NCI-H82 treated with DMSO at 0.1 percent for 48 hours (cell line): ENCODE measurements around the gene SLC25A48.
"Not testable (repeated sequence)": the region's sequence is repeated elsewhere in the genome, so short reads cannot be mapped to it uniquely, and the experiment has no call there.

Experiments
- DNase-seq: peaks from one replicate; lab custom pipeline; 2025; ENCODE audit not compliant: unreplicated experiment; lab: John Stamatoyannopoulos, UW

Gene SLC25A48

DNA sequence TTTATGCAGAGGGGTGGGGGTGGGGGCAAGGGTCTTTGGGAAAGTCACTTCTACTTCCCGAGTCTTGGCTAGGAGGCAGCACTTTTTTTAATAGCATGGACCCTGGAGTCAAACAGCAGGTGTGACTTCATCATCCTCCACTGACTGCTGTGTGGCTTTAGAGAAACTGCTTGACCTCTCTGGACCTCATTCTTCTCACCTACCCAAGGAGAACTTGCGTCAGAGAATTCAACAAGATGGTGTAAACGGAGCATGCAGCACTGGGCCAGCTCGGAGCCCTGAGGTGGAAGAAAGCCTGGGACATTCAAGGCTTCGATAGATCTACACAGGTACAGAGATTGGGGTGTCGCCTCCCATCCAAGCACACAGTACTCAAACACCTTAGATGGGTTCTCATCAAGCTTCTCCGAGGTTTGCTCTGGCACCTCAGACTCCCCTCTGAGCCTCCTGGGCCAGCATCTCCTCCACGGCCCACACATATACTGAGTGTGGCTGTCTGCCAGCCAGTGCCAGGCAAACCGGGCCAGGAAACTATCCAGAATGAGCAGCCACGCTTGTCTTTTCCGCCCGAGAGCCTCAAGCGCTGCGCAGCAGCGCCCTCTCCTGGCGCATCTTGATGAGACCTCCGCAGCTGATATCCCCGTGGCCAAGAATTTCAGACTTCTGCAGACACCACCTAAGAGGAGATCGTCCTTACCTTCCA lies 4.6 kb upstream of the SLC25A48 start:
- DNase-seq: no peak

DNA sequence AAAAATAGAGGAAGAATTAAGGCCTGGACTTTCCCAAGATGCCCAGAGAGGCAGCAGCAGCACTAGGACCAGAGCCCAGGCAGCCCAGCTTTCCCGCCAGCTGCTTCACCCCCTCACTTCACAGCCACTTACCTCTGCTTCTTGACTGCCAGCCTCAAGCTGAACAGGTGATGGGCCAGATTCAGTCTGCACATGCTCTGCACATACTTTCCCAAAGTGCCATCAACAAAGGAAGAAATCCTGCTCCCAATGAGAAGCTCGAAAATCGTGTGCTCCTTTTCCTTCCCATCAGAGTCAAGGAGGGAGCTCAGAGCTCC lies 4.1 kb upstream of the SLC25A48 start:
- DNase-seq: no peak

DNA sequence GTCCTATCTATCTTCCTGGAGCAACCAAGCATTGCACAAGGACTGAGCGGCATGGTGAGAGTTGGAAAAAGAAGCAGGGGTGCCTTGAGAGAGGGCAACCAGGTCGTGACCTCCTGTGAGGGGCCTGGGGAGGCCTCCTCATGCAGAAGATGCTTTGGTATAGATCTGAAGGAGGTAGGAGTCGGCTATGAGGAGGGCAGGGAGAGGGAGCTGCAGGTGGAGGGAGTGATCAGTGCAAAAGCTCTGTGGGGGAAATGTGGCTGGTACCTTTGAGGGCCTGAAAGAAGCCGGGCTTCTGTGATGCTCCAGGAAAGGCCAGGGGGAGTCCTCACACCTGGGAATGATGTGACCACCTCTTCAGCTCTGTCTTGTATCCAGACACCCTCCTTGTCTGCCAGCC lies 3.6 kb upstream of the SLC25A48 start:
- no peak for DNase-seq

DNA sequence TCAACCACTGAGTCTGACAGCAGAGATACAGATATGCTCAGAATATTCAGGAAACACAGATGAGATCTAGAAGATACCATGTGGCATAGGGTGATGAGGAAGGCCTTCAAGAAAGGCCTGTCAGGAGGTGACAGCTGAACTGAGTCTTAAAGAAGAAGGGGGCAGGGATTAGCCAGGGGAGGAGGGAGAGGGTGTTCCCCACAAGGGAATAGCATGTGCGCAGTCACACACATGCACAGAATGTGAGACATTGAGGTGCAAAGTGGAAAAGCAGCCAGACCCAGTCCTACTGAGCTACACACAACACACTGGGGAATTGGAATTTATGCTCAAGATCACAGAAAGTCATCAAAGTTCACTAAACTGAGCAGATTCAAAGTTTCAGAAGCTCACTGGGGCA lies 3.0 kb upstream of the SLC25A48 start:
- DNase-seq: no peak

DNA sequence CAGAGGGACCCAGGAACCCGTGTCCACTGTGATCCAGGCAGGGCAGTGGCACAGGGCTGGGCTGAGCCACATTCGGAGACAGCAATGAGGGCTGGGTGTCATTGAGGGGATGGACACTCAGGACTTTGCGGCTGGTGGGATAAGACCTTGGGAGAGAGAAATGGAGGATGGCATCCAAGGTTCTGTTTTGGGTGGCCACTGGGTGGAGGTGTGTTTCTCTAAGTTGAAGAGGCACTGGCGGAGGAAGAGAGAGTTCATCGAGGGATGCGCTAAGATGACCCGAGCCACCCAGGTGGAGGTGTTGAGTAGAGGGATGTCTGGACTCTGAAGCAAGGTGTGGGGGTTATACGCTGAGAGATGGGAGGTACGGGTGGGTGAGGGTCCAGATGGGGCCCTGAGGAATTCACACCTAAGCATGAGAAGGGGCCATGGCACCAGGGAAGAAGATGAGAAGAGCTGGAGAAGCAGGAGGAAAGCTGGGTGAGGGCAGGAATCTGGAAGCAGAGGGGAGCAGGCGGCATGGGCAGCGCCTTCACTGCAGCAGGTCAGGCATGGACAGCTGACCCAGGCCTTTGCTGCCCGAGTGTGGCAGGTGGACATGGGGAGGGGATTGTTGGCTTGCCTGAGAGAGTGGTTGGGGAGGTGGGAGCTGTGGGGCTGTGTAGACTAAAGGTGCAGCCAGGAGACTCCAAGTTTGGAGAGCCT lies 2.5 kb upstream of the SLC25A48 start:
- DNase-seq: no peak

DNA sequence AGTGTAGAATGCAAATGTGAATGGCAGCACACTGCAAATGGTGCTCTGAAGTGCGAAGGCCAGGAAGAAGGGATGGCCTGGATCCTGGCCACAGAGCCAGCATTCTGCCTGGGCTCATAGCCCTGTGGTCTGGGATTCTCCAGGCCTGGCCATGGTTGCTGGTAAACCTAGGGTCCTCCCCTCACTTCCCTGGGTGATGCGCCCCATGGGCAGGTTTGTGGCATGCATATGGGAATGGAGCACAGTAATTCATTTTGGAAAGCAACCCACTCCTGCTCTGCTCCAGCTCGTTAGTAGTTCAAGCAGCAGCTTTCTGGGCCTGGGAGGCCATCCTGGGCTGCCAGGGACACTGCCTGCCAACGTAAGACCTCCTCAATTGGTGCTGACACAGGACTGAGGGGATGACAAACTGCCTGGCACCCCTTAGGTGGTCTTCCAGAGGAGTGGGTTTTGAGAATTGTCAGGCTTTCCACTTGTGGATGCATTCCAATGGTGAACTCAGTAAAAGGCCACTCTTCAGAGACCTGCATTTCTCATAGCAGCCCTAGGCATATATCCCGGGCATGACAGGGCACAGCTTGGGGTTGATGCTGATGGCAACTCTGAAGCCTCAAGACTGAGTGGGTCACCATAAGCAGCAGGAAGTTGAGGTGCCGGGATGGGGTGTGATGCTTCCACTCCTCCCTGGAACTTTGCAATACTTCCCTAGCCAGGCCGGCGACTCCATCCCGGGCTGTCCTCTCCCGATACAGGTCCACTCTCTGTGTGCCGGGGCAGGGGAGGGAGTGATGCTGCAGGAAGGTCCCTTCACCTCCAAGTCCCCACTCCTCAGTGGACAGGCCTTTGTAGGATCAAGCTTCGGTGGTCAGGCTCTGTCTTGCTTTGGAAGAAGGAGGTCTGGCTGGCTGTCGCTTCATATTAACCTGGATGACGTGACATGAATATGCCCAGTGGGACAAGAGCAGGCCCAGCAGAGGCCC lies 1.2 kb upstream of the SLC25A48 start:
- no peak for DNase-seq

DNA sequence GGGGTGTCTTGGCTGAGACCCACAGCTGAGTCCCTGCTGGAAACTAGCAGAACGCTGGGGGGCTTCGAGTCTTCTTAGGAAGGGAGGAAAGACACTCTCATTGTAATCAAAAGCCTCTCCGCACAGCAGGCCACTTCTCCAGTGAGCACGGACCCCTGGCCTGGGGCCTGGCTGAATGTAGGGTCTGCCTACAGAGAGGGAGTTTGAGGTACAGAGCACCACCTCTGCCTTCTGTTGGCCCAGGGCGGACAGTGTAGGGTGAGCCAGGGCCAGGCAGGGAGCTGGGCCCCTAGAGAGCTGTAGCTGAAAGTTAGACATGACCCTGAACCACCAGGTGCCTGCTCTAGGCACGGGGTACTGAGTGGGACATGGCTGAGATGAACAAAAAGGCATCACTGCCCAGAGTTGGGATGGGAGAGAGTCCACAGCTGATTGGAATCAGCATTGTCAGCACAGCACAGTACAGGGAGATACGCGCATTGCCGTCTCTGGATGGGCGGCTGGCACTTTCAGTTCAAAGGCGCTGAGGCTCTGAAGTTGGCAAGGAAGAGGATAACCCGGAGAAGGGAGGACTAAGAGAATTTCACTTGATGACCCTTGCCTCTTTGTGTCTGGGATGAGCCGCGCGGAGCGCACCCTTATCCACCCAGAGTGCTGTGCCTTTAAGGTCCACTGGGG lies 363 bp upstream of the SLC25A48 start:
- no peak for DNase-seq

DNA sequence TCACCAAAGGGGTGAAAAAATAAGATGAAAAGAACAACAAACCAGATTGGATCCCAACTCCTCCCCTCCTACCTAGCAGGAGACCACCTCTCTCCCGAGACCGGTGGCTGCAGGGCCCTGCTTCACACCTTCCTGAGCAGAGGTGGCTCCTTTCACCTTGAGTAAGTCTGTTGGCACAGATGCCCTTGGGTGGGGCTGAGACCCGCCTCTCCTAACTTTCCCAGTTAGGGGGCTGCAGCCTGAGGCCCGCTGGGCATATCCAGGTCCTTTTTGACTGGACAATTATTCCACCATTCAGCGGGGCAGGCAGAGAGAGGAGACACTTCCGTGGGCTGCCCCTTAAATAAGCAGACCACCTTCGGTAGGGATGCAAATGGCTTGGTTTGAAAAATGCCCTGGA lies 1.3 kb downstream of the SLC25A48 start:
- DNase-seq: no peak

DNA sequence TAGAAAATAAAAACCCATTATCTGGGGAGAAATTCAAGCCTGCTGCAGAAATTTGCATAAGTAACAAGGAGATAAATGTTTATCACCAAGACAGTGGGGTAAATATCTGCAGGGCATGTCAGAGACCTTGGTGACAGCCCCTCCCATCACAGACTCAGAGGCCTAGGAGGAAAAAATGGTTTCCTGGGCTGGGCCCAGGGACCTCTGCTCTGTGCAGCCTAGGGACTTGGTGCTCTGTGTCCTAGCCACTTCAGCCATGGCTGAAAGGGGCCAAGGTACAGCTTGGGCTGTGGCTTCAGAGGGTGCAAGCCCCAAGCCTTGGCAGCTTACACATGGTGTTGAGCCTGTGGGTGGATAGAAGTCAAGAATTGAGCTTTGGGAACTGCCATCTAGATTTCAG lies 3.9 kb downstream of the SLC25A48 start:
- DNase-seq: not testable (repeated sequence)

DNA sequence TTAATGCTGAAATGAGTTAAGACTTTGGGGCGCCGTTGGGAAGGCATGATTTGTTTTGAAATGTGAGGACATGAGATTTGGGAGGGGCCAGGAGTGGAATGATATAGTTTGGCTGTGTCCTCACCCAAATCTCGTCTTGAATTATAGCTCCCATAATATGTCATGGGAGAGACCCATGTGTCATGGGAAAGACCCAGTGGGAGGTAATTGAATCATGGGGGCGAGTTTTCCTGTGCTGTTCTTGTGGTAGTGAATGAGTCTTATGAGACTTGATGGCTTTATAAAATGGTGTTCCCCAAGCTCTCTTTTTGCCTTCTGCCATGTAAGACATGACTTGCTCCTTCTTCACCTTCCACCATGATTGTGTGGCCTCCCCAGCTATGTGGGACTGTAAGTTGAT lies 5.1 kb downstream of the SLC25A48 start:
- DNase-seq: no peak

DNA sequence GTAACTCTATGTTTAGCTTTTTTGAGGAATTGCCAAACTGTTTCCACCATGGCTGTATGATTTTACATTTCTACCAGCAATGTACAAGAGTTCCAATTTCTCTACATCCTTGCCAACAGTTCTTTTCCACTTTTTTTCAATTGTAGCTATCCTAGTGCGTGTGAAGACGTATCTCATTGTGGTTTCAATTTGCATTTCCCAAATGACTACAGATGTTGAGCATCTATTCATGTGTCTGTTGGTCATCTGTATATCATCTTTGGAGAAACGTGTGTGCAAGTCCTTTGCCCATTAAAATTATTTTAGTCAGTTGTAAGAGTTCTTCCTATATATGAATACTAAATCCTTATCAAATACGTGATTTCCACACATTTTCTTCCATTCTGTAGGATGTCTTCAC lies 6.5 kb downstream of the SLC25A48 start:
- no peak for DNase-seq

DNA sequence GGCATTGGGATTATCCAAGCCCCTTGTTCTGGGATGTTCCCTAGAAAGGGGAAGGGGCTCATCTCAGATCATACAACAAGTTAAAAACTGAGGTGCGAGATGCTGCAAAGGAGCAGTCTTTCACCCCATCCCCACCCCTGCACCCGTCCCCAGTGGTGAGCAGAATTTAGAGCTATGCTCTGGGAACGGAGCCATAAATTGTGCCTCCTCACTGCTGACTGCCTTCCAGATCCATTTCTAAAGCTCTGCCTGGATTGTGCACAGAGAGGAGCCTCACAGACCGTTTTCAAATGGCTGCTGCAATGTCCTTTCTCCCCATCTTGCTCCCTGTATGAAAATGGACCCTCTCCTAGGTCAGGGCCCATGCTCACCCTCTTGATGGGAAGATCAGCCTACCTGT lies 8.3 kb downstream of the SLC25A48 start:
- no peak for DNase-seq

DNA sequence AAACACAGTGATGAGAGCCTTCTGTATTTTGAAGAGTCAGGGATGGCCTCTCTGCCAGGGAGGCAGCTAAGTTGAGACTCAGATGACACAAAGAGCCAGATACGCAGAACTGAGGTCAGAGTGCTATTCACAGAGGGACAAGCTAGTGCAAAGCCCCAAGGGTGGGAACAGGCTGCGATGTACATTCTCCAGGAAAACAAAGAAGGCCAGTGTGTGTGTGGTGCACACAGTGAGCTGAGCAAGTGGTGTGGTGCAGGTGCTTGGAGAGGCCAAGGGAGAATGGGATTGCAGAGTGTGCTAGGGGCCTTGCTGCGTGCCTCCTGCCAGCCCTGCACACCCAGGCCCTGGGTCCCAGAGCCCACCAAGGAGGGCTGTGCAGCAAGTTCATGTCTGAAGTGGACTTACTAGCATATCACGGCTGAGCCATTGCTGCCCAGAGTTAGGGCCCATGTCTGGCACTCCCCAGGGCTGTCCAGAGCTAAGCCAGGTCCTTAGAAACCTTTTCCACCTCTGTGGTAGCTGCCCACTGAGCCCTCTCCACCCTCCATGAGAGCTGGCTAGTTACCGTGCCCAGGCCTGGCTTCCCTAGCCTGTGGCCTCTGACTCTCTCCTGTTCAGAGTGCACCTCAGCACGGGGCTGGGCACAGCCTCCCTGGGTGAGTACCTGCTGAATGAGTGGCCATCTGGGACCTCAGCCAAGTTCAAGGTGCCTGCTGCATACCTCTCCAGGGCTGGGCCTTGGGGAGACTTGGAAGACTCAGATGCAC lies 9.3 kb downstream of the SLC25A48 start:
- DNase-seq: no peak

DNA sequence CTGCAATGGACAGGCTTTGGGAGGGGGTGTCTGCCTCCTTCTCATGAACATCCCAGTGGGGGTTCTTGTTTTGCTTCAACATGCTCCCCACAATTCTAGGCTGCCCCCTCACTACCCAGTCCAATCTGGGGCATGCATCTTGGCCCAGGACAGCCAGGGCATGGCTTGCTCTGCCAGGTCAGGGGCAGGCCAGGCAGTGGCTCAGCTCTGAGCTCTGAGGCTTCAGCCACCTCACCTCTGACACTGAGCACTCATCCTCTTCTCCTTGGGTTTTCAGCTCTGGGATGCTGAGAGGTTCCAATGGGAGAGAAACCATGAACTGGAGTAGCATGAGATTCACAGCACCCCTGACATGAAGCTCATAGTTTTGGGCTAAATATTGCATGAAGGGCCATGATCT lies 11.8 kb downstream of the SLC25A48 start:
- DNase-seq: no peak

DNA sequence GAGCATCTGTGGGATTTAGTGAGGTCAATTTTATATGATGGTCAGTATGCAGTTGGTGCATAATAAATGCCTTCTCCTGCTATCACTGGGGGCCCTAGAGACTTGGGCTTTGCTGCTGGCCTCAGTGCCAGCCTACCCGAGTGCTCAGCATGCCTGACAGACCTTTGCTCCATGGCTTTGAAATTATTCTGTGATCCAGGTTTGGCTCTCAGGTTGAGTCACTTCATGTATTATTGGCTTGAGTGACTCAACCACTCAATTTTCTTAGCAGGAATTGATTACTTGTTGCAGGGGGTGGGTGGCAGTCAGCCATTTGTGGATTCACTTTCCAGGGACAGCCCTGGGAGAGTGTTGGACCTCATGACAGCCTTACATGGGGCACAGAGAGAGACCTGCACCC lies 13.5 kb downstream of the SLC25A48 start:
- DNase-seq: no peak

DNA sequence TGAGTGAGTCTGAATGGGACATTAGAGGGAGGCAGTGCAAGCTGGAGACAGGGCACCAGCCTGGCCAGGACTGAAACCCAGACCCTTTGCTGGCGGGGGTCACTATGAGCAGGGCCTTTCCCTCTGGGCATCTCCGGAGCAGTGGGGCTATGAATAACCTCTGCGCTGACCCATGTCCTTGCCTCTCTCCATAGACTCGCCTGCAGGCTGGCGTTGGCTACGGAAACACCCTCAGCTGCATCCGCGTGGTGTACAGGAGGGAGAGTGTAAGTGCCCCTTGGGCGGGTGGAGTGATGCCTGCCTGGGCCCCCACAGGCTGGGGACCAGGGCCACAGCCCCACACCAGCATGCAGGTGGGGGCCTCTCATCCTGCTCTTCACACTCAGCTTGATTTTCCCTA lies 15.8 kb downstream of the SLC25A48 start:
- no peak for DNase-seq

DNA sequence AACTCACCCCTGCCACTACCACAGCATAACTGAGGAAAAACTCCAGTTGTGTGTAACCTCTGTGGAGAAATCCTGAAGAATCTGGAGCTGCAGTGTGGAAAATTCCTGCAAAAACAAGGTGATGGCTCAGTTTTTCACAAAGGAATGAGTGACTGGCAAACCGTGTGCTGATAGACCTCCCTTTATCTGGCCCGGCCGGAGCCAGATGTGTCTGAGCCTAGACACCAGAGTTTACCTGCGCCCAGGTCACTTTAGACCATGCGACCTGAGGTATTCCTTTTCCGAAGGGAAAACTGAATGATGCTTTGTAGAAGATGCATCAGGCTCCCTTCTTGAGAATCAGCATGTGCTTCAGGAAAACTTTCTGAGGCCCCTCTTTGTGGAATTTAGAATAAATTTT lies 16.2 kb downstream of the SLC25A48 start:
- DNase-seq: no peak

DNA sequence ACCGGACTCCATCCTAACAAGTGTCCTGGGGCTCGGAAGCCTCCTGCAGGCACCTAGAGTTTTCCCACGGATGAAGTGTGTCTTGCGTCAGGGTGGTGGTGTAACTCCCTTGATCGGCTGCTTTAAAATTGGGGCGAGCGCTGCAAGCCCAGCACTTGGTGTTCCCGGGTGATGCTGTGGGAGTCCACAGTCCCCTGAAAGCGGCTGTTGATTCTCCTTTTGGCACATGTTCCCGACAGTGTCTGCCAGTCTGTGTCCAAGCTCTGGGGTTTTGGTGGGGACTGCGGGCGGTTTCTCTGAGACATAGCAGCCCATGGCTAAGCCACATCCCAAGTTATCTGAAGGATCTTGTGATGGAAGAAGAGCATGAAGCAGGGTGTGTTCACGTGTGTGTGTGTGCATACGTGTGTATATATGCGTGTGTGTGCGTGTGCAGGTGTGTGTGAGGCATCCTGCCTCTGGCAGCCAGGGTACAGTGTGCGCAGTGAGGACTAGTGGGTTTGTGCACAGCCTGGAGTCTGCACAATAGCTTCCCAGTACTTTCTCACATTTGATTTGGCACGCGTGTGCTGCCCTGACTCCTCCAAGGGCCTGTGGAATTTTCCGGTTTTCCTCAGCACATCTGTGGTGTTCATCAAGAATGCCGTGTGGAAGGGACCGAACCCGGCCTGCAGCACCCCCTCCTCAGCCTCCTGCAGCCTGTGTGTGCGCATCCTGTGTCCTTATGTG lies 16.9 kb downstream of the SLC25A48 start:
- no peak for DNase-seq

DNA sequence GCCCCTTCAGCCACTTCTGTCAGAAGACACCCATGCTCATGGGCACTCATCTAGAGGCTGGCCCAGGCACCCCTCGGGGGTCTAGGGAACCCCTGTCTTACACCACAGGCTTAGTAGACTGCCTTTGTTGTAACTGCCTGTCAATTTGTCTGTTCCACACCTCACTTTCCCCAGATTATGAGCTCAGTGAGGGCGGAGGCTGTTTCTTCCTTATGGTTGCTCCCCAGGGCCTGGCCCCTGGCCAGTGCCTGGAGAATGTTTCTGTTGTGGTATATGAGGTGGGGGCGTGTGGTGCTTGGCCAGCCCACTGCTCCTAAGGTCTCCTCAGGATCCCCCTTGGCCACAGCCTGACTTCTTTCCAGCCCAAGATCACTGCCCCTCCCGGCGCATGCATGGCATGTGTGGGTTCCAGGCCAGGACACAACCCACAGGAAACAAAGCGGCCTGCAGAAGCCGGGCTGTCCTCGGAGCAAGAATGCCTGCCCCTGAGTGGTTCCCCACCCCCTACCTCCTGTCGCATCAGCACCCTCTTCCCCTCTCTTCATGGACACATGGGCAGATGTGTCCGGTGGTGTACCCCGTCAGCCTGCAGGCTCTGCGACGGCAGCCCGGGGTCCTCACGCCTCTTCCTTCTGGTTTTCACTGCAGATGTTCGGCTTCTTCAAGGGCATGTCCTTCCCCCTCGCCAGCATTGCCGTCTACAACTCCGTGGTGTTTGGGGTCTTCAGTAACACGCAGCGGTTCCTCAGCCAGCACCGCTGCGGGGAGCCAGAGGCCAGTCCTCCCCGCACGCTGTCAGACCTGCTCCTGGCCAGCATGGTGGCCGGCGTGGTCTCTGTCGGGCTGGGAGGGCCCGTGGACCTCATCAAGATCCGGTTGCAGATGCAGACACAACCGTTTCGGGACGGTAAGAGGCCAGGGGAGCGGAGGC lies 17.7 kb downstream of the SLC25A48 start:
- no peak for DNase-seq
